ENCODE data around the gene SORCS2.

Gene SORCS2

DNA sequence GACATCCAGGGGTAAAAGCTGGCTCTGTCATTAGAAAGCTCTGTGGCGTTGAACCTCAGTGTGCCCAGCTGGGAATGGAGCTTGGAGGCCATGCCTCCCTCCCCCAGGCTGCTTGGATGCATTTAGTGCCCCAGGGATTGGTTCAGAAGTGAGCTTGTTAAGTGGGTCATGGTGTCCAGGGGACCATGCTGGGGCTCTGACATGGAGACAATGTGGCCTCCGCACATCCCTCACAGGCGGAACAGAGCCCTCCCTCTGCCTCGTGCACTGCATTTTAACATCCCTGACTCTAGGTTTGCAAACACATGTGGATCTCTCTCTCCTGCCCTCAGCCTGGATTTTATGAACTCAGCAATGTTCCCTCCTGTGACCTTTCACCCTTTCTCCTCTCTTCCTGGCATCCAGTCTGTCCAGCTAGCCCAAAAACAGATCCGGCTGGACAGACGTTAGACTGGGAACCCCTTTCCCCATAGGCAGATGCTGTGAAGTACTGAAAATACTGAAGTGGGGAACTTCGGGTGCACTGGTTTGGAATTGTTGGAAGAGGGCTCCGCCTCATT, 81.5 kb downstream of the SORCS2 start:
- DNase-seq: no peak

GRCh38 chr4:7275067-7275466, 82.7 kb downstream of the SORCS2 start:
- DNase-seq: peak; percentile 39

GRCh38 chr4:7275490-7276154, 83.3 kb downstream of the SORCS2 start:
- no peak for DNase-seq

GRCh38 chr4:7276515-7276914, 84.2 kb downstream of the SORCS2 start:
- no peak for DNase-seq

DNA sequence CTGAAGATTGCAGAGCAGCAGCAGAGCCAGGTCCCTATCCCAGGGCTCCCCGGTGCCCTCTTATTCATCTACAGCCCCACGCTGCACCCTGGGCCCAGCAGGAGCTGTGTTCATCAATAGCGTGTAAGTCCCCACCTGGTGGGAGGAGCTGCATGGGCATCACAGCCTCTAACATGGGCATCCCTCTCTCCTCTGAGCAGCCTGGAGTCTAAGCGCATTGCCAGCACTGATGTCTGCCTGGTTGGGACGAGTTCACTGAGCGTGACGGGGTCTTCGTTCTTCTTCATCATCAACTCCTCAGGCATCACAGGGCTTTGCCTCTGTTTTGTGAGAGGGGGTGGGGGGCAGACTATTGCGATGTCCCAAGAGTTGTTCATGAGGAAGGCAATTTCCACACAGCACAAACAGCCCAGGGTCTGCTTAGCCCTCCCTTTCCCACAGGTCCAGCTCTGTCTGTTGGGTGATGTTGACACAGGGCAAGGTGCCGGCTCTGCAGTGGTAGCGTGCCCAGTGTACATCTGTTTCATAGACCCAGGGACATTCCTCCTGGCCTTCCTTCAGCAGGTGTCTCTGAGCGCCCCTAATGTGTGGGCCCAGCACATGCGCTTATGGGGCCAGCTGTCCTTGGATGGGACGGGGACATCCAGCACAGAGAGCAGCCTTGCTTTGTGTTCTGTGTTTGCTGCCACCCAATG, 85.9 kb downstream of the SORCS2 start:
- DNase-seq: no peak

- no peak for DNase-seq
These were observed 86.6 kb downstream of the SORCS2 start for GRCh38 chr4:7278981-7279380.

DNA sequence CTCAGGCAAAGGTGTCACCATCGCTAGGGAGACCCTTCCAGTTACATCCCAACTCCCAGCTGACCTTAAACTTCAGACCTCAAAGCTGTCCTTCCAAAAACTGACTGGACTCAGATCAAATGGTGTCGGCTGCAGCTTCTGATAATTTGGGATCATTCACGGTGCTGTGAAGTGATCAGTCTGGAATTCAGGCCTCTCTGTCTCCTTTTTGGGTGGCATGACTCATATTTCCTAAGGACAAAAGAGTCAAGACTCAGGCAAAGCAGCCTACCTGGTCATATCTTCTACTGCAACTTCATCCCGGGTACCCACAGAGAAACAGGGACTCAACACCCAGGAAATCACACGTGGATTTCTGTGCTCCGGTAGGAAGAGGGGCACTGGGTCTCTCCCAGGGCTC, 87.6 kb downstream of the SORCS2 start:
- peak; percentile 27 for DNase-seq

DNA sequence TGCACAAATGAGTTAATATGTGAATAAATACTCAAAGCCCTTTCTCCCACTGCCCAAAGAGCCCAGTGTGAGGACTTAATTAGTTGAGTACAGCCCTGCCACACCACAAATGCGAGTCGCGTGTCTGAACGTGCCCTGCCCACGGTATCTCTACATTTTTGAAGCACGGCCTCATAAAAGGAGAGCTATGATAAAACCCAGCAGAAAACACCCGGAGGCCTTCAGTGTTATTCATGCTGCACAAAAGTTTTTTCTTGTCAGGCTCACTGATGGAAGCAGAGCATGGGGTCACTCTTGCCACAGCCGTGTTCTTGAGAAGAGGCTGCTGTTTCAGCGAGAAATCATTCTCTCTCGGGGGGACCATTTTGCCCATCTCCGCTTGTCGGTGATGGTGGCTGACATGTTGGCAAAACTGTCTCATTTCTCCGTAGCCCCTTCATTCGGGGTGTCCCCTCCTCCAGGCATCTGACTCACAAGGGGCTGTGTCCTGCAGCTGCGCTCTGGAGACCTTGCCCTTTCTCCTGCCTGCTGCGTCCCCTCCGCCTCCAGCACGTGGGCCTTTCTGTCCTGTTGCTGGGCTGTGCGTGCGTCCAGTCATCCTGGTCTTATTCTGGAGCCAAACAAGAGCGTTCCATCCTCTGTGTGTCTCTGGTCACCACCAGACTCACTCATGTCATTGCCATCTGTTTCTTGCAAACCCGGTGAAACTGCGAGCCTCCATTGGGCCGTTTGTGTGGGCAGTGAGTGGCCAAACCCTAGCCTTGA, 88.8 kb downstream of the SORCS2 start:
- peak; percentile 69 for DNase-seq

- no peak for DNase-seq
These were observed 89.6 kb downstream of the SORCS2 start for GRCh38 chr4:7281691-7282665.

DNA sequence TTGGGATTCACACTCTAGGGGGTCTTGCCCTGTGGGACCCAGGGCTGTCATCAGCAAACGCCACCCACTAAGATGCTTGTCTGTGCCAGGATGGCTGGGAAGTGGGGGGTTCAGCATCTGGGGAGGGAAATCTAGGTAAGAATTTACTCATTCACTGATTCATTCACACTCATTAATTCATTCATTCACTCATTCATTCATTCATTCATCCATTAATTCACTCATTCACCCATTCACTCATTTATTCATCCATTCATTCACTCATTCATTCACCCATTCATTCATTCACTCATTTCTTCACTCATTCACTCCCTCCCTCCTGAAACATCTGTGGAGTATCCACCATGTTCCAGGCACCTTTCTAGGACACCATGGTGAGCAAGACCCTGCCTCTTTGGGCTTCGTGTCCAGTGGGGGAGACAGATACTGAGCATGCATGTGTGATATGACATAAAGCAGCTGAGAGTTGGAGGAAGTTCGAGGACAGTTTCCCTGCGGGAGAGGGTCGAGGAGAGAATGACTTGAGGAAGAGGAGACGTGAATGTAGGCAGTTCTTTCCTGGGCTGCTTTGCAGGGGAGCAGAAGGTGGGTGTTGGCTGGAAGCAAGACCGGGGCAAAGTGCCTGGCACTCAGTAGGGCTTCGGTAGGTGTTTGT, 90.6 kb downstream of the SORCS2 start:
- no peak for DNase-seq

DNA sequence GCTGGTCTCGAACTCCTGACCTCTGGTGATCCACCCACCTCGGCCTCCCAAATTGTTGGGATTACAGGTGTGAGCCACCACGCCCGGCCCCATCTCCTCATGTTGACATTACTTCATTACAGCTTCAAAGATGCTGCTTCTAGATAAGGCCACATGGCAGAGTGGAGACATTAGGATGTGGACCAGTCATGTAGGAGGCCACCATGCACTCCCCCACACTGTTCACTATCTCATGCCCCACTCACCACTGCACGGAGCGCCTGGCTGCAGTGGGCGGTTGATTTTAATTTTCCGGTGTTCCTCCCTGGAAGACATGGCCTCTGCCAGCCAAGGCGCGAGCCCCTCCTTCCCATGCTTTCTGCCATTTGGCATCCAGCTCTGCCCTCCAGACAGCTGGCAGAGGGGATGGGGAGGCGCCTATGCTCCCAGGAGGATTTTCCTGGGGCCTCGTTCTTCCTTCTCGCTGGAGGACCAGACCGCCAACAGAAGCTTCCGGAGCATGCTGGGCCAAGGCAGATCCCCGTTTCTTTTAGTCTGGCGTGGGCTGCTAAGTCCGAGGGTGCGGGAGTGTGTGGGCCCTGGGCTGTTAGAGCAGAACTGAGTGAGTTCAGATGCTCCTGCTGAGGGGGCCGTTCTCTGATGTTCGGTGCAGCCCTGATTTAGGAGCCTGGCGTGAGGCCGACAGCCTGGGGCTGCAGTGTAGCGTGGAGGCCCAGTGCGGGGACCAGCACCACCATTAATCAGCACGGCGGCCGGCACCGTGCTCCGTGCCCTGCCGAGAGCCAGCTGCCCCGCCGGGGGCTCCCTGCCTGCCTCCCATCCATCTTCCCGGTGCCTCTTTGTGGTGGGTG, 93.1 kb downstream of the SORCS2 start:
- DNase-seq: peak; percentile 6

DNA sequence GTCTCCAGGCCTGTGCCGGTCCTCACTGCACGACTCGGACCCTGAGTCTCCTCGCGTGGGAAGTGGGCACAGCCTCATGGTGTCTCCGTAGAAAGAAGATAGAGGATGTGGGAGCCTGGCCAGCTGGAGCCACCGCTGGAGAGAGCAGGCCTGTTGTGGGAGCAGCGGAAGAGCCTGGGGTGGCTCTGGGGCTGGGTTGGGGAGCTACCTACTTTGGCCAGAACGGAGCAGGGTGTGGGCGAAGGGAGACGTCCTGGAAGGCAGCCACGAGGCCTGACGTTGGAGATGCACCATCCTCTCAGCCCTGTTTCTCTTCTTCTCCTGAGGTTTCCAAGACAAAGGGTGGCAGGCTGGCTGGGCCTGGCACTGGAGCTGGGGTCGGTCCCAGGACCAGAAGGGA, 93.8 kb downstream of the SORCS2 start:
- no peak for DNase-seq

GRCh38 chr4:7286798-7287197, 94.5 kb downstream of the SORCS2 start:
- DNase-seq: no peak

DNA sequence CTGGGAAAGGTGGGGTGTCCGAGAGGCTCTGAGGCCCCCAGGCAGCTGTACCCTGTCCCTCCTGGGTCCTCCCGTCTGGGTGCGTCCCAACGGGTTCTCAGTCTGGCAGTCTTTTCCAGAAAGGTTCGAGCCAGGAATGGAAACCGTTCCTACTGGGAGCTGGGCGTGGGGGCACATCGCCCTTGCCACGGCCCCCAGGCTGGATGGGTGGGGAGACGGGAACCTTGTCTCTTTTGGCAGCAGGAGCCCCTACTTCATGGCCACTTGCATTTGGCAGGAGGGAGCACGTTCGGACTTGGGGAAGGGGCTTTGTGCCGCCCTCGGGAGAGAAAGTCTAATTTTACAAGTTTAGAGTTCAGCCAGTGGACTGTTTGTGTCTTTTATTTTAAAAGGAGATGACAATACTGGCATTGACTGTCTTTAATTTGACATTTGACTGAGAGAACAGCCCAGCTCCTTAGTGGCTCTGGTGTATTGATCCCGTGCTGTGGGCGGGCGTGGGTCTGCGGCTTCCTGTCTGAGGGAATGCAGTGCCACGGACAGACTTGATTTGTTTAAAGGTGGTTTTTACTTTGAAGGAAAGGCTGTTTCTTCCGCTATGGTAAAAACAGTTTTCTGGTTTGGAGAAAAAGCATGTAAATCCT, 95.1 kb downstream of the SORCS2 start:
- no peak for DNase-seq

- no peak for DNase-seq
These were observed 95.6 kb downstream of the SORCS2 start for GRCh38 chr4:7287918-7288280.

- DNase-seq: no peak
These were observed 96.6 kb downstream of the SORCS2 start for GRCh38 chr4:7288751-7289523.

- DNase-seq: no peak
These were observed 97.3 kb downstream of the SORCS2 start for GRCh38 chr4:7289589-7289988.

DNA sequence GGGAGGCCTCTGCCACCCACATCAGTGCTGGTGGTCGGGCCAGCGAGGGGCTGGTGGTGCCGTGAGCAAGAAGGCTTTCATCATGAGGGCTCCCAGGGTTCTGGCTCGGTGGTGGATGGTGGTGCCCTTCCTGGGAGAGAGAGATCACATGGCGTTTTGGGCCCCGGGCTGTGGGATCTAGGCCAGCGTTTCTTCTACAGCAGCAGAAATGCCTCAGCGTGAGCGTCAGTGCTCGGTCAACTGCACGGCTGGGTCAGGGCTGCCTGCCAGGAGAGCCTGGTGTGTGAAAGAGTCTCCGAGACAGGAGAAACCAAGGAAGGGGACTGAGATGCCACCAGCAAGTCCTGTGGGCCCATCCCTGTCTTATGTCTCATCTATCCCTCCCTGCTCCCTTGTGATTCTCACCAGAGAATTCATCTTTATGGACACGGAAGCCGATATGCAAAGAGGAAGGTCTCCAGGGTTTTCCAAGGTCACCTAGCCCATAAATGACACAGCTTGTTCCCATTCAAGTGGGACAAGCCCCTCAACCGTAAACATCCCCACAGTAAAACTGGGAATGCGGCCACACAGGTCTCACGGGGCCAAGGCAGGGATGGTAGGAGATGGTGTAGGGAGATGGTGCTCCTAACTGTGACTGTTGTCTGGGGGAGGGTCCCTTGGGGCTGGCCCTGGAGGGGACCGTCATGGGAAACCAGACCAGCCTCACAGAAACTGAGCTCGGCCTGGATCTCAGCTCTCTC, 99.2 kb downstream of the SORCS2 start:
- no peak for DNase-seq

GRCh38 chr4:7293703-7294102, 101.4 kb downstream of the SORCS2 start:
- no peak for DNase-seq
